GM18508 (cell line): Measurements from ENCODE around the gene KMT5C.

Experiments used
- ATAC-seq: cut with Tn5 transposase; IDR thresholded peaks from one replicate; pipeline ENCODE4 v1.9.1; 2021; ENCODE audit warnings: moderate number of reproducible peaks; ENCODE audit not compliant: insufficient read depth, unreplicated experiment

Gene KMT5C

GRCh38 chr19:55339105-55339888 lies at the start of gene KMT5C:
Gene KMT5C, plus strand, starts transcription at chr19:55339876. Its CDS starts 2,061 bp downstream, at chr19:55341937.
- ATAC-seq = peak; percentile 81

GRCh38 chr19:55297267-55297666 lies 42.4 kb upstream of the KMT5C start:
- no peak for ATAC-seq

GRCh38 chr19:55299991-55300390 lies 39.7 kb upstream of the KMT5C start:
- no peak for ATAC-seq

DNA sequence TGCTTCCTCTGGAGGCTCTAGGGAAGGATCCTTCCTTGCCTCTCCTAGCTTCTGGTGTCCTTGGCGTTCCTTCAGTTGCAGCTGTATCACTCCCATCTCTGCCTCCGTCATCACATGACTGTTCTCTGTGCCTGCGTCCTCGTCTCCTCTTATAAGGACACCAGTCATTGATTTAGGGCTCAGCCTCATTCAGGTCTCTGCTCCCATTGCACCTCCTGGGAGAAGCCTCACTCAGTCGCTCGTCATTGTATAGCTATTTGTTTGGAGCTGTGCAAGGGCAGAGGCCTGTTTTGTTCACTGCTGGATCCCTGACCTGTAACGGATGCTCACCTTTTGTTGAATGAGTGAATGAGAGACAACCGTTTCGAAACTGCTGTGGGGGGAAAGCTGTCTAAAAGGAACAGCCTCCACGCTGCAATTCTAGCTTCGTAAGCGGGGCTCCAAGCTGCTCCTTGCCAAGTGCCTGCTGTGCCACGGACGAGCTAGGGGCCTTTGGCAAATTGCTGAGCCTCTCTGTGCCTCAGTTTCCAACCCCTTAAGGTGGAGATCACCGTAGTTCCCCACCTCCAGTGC lies 38.7 kb upstream of the KMT5C start:
- no peak for ATAC-seq

- no peak for ATAC-seq
These were observed 38.0 kb upstream of the KMT5C start for GRCh38 chr19:55301459-55302317.

DNA sequence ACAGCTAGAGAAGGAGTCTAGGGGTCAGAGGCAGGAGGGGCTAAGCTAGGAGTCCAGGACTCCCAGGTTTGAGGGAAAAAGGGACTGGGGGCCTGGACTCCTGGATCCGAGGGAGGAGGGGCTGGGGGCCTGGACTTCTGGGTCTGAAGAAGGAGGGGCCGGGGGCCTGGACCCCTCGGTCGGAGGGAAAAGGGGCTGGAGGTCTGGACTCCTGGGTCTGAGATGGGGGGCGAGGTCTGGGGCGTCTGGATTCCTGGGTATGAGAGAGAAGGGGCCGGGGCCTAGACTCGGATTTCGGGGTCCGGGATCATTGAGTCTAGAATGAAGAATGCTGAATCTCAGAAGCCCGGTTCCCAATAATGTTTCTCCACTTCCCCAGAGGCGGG lies 37.4 kb upstream of the KMT5C start:
- ATAC-seq = no peak

- ATAC-seq = no peak
These were observed 36.2 kb upstream of the KMT5C start for GRCh38 chr19:55303477-55303876.

- no peak for ATAC-seq
These were observed 35.2 kb upstream of the KMT5C start for GRCh38 chr19:55304279-55304978.

- no peak for ATAC-seq
These were observed 34.7 kb upstream of the KMT5C start for GRCh38 chr19:55304980-55305379.

DNA sequence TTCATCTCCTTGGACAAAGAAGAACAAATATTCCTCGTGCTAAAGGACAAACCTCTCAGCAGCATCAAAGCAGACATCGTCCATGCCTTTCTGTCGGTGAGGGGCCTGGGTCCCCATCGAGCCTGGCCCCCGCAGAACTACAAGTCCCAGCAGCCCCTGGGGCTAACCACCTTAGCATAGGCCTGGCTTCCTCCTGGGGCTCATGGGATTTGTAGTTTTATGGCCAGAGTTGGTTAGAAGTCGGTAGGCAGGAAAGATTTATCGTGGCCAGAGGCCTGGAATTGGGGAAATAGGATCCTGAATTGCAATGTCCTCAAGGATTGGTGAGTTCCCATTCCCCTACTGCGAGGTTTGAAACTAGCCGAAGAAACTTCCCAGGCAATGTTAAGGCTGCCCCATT lies 34.2 kb upstream of the KMT5C start:
- ATAC-seq = no peak

GRCh38 chr19:55305983-55306562 lies 33.6 kb upstream of the KMT5C start:
- ATAC-seq = no peak

DNA sequence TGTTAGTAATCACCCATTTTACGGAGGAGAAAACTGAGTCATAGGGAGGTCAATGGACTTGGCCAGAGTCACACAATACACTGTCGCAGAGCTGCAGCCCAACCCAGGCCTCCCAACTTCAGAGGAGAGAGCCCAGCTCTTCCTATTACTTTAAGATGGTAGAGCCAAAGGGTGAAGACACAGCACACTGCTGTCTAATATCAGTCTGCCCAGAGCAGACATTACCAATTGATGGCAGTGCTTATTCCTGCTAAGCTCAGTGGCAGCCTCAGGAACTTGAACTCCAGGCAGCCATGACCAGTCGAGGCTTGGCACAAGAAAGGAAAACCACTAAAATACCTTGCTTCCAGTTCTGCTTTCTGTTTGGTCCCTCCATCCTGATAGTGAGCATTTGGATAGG lies 33.0 kb upstream of the KMT5C start:
- no peak for ATAC-seq

- ATAC-seq = no peak
These were observed 31.4 kb upstream of the KMT5C start for GRCh38 chr19:55308281-55308680.

GRCh38 chr19:55309448-55309847 lies 30.2 kb upstream of the KMT5C start:
- no peak for ATAC-seq

- no peak for ATAC-seq
These were observed 29.2 kb upstream of the KMT5C start for GRCh38 chr19:55310498-55310897.

GRCh38 chr19:55311397-55311796 lies 28.3 kb upstream of the KMT5C start:
- no peak for ATAC-seq

DNA sequence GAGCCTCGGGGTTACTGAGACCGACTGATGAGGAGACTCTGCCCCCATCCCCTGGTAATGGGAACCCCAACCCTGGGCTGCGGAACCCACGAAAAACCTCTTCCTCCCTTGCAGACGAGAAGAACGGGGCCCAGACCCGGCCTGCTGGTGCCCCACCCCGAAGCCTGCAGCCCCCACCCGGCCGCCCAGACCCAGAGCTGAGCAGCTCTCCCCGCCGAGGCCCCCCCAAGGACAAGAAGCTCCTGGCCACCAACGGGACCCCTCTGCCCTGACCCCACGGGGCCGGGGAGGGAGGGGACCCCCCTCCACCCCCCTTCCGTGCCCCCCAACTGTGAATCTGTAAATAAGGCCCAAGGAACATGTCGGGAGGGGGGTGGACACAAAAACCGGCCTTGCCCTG lies 27.9 kb upstream of the KMT5C start:
- no peak for ATAC-seq

DNA sequence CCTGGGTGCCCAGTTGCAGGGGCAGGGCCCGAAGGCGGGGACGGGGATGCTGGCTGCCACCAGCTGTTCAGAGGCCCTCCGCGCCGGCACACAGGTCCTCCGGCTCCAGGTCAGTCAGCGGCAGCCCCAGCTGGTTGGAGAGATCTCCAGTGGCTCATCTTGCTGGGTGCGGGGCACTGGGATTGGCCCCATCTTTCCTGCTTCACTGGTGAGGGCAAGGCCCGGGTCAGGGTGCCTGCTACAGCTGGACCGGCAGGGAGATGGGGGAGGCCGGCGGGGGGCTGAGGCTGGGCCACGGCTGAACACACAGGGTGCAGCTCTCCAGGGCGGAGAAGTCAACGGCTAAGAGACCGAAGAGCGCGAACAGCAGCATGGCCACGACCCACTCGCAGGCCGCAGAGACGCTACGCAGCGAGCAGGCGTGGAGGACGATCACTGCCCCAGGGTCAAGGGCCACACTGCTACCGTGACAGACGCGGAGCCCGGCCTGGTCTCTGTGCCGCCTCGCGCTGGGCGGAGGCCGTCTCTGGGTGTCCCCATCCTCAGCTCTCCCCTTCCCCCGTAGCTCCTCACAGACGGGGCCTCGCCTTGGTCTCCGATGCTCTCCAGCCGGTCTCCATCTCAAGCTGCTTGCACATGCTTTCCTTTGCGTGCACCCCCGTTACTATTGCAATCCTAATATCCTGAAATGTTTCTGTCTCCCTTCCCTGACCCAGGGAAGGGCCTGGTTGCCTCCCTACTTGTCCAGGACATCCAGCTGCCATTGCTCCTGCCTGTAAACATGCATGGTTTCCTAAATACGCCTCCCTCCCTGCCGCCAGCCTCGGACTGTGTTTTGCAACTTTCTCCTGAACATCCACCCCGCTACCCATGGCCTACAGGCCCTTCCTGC lies 26.8 kb upstream of the KMT5C start:
- no peak for ATAC-seq

DNA sequence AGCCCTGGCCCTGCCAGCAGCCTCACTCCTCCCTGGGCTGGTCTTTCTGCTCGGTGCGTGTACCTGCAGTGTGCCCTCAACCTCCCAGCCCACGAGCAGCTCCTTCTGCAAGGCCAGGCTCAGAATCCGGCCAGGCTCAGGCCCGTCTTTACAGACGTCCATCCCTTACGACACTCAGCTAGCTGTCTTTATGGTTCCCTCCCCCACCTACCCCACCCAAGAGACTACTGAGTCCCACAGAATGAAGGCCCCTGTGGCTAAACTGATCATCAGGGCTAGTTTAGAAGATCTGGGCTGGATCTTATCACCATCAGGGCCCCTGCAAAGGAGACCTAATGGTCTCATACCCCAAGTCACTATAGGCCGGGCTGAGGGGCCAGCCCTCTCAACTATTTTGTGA lies 25.3 kb upstream of the KMT5C start:
- no peak for ATAC-seq
